Stimulated activated CD4-positive, alpha-beta T cell treated with anti-CD3 and anti-CD28 coated beads, Interleukin-1b, Interleukin-23, amount 100 ng/mL, for 4 hours (primary cell): ENCODE measurements around the gene AJUBA.
A peak's percentile ranks its signal among the peaks of the same experiment; 100 is the strongest.

Experiments used
- DNase-seq, 2 donors: peaks; one replicate each; pipeline ENCODE4 v3.0.0-alpha.2; 2020; ENCODE audit warnings: low read depth in 2 of 2

AJUBA gene

DNA sequence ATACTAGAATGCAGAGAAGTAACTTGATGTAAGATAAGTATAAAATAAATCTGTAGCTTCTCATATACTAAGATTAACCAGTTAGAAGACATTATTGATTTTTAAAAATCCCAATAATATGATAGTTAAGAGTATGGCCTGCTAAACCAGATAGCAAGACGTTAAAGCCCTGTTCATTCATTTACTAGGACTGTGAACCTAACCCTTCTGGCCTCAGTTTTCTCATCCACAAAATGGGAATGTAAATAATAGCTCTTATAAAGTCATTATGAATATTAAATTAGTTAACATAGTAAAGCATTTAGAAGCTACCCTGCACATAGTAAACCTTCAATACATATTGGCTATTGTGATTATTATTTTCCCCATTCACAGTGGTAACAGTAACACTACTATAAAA, 47.2 kb downstream of the AJUBA start:
- DNase-seq, result no peak

- DNase-seq, result no peak
These were observed 50.2 kb downstream of the AJUBA start for GRCh38 chr14:22932146-22932545.

DNA sequence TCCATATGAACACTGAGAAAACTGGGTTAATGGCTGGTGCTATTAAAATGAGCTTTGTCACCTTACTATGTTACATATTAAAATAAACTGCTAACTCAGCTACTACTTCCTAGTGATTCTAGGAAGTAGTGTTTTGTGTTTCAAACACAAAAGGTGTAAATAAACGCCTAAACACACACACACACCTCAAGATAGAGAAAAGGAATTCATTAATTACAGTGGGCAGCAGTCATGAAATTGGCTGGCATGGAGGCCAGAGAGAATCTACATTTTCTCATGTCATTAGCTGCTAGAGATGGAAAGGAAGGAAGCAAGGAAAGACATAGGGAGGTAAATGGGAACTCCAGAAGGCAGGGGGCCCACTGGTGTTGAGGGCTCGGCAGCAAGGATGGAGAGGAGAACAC, 52.4 kb downstream of the AJUBA start:
- DNase-seq, result no peak

DNA sequence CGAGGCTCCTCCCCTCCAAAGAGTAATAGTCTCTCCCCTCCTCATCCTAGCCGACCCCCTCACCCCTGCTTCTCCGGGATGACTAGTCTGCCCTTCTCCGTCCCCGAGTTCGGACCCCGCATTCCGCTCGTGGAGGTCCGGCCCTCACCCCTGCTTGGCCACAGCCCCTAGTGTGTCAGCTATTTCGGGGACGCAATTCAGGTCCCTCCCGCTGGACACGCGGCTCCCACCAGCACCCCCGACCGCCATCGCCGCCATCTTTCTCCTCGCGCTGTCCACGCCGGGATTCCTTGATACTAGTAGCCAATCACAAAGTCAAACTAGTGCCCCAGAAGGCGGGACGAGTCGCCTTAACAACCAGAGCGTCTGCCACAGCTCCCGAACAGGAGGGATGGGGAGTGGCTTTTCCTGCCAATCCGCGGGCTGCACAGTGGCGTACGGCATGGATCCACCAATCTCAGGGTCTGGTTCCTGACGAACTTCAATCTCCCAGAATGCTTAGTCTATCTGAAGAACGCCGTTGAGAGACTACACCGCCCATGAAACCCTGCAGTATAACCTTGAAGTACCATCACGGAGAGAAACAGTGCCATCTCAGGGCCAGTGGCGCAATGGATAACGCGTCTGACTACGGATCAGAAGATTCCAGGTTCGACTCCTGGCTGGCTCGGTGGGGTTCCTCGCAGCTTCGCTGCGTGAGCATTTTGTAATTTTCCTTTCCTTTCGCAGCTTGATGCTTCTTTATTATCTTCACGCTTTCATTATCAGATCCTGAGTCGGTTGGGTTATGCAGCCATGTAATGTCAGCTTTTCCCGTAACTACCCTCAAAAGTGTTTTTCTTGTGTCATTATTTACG, 53.0 kb downstream of the AJUBA start, which contains the start of gene PRMT5:
TSS of gene PRMT5 (minus strand) at position 273 of the 857 bp plus-strand sequence. CDS start at position 258, 15 bp downstream.
- peak; percentile 89 to 99 for DNase-seq

DNA sequence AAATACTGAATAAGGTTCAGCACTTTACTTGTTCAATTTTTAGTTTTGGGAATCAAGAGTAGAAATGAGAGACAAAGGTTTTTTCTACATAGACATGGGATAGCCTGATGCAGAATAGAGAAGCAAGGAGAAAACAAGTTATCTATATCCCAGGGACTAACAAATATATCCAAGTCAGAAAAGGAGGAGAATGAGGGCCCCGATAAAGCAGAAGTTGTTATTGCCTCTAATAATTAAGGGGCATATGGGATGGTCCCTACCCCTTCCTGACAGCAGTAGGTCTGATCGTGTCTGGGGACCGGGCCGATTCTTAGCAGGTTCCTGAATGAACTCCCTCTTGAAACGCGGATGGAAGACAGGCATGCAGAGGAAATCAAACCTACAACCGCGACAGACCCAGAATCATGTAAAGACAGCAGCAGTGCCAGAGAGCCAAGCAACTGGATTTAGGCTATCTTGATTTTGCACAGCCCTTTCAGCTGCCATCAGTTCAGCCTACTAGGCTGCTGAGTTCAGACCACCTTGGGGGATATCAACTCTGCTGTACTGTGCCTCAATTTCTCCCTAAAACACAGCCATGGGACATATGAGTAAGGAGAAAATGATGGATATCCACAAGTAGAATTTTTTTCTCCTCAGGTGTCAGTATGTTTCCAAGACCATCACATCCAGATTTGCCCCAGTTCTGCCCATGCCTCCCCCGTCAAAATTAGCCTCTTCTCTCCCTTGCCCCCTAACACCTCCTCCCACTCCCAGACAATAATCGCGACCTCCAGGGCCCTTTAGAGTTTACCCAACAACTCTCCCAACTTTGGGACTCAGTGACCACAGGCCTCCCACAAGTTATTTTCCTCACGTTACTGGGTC, 53.9 kb downstream of the AJUBA start:
- DNase-seq, result no peak

DNA sequence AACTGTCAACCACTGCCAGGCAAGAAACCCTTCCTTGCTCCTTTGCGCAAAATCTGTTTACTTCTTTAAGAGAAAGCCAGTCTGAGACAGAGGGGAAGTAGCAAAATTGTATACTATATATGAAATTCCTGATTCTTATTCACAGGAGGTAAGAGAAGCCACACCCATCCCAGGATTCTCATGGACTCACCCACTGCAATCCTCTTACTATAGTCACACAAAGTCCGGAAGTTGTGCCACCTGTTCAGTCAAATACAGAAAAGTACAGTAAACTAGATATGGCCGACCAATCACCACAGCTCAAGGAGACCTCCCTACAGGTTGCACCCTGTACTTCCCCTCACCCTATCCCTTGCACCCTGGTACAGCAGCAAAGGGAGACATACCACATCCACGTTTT, 56.0 kb downstream of the AJUBA start:
- no peak for DNase-seq

- no peak for DNase-seq
These were observed 56.8 kb downstream of the AJUBA start for GRCh38 chr14:22925513-22925912.

GRCh38 chr14:22923746-22924145, 58.6 kb downstream of the AJUBA start:
- DNase-seq, result no peak

DNA sequence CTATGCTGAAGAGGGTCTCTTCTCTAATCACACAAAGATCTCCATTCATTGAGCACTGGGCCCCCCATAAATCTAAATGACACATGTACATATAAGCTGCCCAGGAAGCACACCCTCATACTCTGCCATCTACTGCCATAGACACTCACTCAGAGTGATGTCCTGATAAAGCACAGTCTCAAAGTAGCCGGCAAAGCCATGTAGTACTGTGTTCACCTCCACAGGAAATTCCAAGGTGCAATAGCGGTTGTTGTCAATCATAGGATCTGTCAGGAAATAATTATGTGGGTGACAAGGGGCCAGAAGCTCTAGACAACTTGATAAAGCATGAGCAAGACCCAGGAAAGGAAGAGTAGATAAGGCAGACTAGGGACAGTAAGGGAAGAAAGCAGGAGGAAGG, 60.1 kb downstream of the AJUBA start:
- DNase-seq, result no peak
